WERI-Rb-1 (cell line): Measurements from ENCODE around the gene RAI2.
A peak's percentile ranks its signal among the peaks of the same experiment; 100 is the strongest.

Source experiments
- DNase-seq: peaks from one replicate; pipeline ENCODE4 v3.0.0-alpha.2; 2020
- H3K27ac ChIP-seq: fragments of 250-450 bp; sonication (Bioruptor Pico); 2 replicates; pipeline ENCODE4 v1.5.1; 2020; ENCODE audit warnings: mild to moderate bottlenecking, moderate library complexity
- H3K27me3 ChIP-seq: fragments of 250-450 bp; sonication (Bioruptor Pico); 2 replicates; pipeline ENCODE4 v1.5.1; 2021; ENCODE audit warnings: mild to moderate bottlenecking, low read depth, moderate library complexity; ENCODE audit not compliant: insufficient read depth, severe bottlenecking
- H3K36me3 ChIP-seq: fragments of 250-450 bp; sonication (Bioruptor Pico); 2 replicates; pipeline ENCODE4 v1.5.1; 2020; ENCODE audit warnings: mild to moderate bottlenecking, moderate library complexity
- H3K4me3 ChIP-seq: 2 replicates; pipeline ENCODE4 v1.5.1; 2011; ENCODE audit warnings: low read depth, mild to moderate bottlenecking, control low read depth, low read length
- H3K9me3 ChIP-seq: fragments of 250-450 bp; sonication (Bioruptor Pico); 2 replicates; pipeline ENCODE4 v1.5.1; 2021; ENCODE audit warnings: mild to moderate bottlenecking, moderate library complexity; ENCODE audit not compliant: severe bottlenecking
- TF ChIP-seq, protein P1 (sequence below): IDR thresholded peaks from 2 replicates; pipeline ENCODE4 v1.5.1; 2011; ENCODE audit warnings: low read depth, mild to moderate bottlenecking, control low read depth, inconsistent platforms, low read length

Gene RAI2

GRCh38 chrX:17809984-17810383 lies 51.1 kb downstream of the RAI2 start:
- Histone ChIP-seq H3K36me3 (no peaks in the 10 kb centered on the region), H3K27ac (no peak overlapping the region)

DNA sequence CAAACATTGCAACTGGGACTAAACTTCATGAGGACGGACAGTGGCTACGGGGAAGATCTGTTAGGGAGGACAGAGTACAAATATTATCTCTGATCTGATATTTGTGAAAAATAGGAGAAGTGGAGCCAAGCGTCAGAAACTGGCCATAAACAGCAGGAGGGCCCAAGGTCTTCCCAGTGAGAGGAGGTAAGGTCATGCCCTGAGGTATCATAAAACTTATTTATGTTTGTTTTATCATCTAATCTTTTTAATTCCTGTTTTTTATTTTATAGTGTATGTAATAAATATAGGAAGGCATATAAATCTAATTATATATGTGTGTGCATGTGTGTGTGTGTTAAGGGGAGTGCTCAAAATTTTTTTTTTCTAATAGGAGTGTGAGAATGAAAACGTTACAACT lies 51.8 kb downstream of the RAI2 start:
- Histone ChIP-seq H3K4me3 (no peak overlapping the region), H3K9me3 (no peaks in the 10 kb centered on the region), H3K27me3 (peaks cover 52% of the 10 kb centered on the region), H3K27ac (no peak overlapping the region), H3K36me3 (no peaks in the 10 kb centered on the region)
- TF ChIP-seq, protein P1, sequence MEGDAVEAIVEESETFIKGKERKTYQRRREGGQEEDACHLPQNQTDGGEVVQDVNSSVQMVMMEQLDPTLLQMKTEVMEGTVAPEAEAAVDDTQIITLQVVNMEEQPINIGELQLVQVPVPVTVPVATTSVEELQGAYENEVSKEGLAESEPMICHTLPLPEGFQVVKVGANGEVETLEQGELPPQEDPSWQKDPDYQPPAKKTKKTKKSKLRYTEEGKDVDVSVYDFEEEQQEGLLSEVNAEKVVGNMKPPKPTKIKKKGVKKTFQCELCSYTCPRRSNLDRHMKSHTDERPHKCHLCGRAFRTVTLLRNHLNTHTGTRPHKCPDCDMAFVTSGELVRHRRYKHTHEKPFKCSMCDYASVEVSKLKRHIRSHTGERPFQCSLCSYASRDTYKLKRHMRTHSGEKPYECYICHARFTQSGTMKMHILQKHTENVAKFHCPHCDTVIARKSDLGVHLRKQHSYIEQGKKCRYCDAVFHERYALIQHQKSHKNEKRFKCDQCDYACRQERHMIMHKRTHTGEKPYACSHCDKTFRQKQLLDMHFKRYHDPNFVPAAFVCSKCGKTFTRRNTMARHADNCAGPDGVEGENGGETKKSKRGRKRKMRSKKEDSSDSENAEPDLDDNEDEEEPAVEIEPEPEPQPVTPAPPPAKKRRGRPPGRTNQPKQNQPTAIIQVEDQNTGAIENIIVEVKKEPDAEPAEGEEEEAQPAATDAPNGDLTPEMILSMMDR: no peak
- no peak for DNase-seq

More at GRCh38 chrX:17809984-17810383, 51.1 kb downstream of the RAI2 start:
- DNase-seq: no peak
- no peaks in the 10 kb centered on the region for H3K9me3 ChIP-seq
- H3K27me3 ChIP-seq: peaks cover 54% of the 10 kb centered on the region
- no peak overlapping the region for H3K4me3 ChIP-seq
- TF ChIP-seq, protein P1: no peak

- no peak overlapping the region for H3K4me3 ChIP-seq
- H3K36me3 ChIP-seq: no peaks in the 10 kb centered on the region
- H3K27me3 ChIP-seq: peaks cover 62% of the 10 kb centered on the region
- TF ChIP-seq, protein P1: peak; percentile 36
- DNase-seq: no peak
- H3K9me3 ChIP-seq: no peaks in the 10 kb centered on the region
- H3K27ac ChIP-seq: no peak overlapping the region
Observed at GRCh38 chrX:17805120-17805519, 56.0 kb downstream of the RAI2 start.

- TF ChIP-seq, protein P1: no peak
- no peak overlapping the region for H3K27ac ChIP-seq
- no peak for DNase-seq
Observed at GRCh38 chrX:17803449-17803848, 57.6 kb downstream of the RAI2 start.

GRCh38 chrX:17802756-17803155 lies 58.3 kb downstream of the RAI2 start:
- Histone ChIP-seq H3K9me3 (no peaks in the 10 kb centered on the region), H3K27me3 (peaks cover 65% of the 10 kb centered on the region), H3K4me3 (no peak overlapping the region), H3K27ac (no peak overlapping the region), H3K36me3 (no peaks in the 10 kb centered on the region)
- TF ChIP-seq, protein P1: no peak
- no peak for DNase-seq

More at GRCh38 chrX:17803449-17803848, 57.6 kb downstream of the RAI2 start:
- peaks cover 60% of the 10 kb centered on the region for H3K27me3 ChIP-seq
- H3K9me3 ChIP-seq: no peaks in the 10 kb centered on the region
- H3K4me3 ChIP-seq: no peak overlapping the region
- H3K36me3 ChIP-seq: no peaks in the 10 kb centered on the region

GRCh38 chrX:17801431-17801830 lies 59.7 kb downstream of the RAI2 start:
- Histone ChIP-seq H3K9me3 (no peaks in the 10 kb centered on the region), H3K4me3 (no peak overlapping the region), H3K36me3 (no peaks in the 10 kb centered on the region), H3K27ac (no peak overlapping the region), H3K27me3 (peaks cover 70% of the 10 kb centered on the region)
- no peak for DNase-seq
- TF ChIP-seq, protein P1: no peak
